Ascending aorta (tissue), 2 donors: ENCODE results near the gene HPS6. TPM values are rescaled to one million over a fixed set of nuclear protein-coding genes. Genes with fewer than 3 reads are reported as not detected.
"Not testable (repeated sequence)": the region's sequence is repeated elsewhere in the genome, so short reads cannot be mapped to it uniquely, and the experiment has no call there.

ENCODE experiments used
- DNase-seq, 2 donors: peaks; one replicate each; pipeline ENCODE4 v3.0.0-alpha.2; 2019; ENCODE audit warnings: low spot score in 2 of 2
- H3K27ac ChIP-seq, 2 donors: fragments of 200-600 bp; sonication (generic); one replicate each; pipeline ENCODE4 v1.5.1; 2016 to 2017; ENCODE audit warnings: mild to moderate bottlenecking in 1 of 2
- H3K27me3 ChIP-seq: fragments of 200-600 bp; sonication (generic); one replicate; pipeline ENCODE4 v1.5.1; 2017
- H3K36me3 ChIP-seq, 2 donors: fragments of 200-600 bp; sonication (generic); one replicate each; pipeline ENCODE4 v1.5.1; 2016
- H3K4me1 ChIP-seq, 2 donors: fragments of 200-600 bp; sonication (generic); one replicate each; pipeline ENCODE4 v1.5.1; 2016 to 2017; ENCODE audit warnings: mild to moderate bottlenecking in 1 of 2
- H3K4me3 ChIP-seq, 2 donors: fragments of 200-600 bp; sonication (generic); one replicate each; pipeline ENCODE4 v1.5.1; 2016 to 2017; ENCODE audit warnings: mild to moderate bottlenecking in 1 of 2
- H3K9me3 ChIP-seq, 2 donors: fragments of 200-600 bp; sonication (generic); one replicate each; pipeline ENCODE4 v1.5.1; 2016
- intact Hi-C: fragments of 100-400 bp; cut with DNase I; formaldehyde crosslinking; loops from one replicate; pipeline ENCODE4 v1.15.1; 2023
- total RNA-seq: library from RNA; depleted of rRNA; stranded (reverse); fragments of >200 nt; gene quantifications from one replicate; pipeline ENCODE4 v1.1.0, GENCODE V29; 2016
- TF ChIP-seq, protein P1 (sequence below), 3 experiments: fragments of 200-600 bp in 2 of 3; fragments of 450-650 bp in 1 of 3; sonication (generic) in 2 of 3; IDR thresholded peaks; one replicate each; pipeline ENCODE4 v1.5.1; 2016 to 2019; ENCODE audit warnings: antibody characterized with exemption in 3 of 3, mild to moderate bottlenecking in 1 of 3, moderate library complexity in 1 of 3

Gene HPS6
- total RNA-seq, 1 donor from 2014 or later, result 39.9 TPM

DNA sequence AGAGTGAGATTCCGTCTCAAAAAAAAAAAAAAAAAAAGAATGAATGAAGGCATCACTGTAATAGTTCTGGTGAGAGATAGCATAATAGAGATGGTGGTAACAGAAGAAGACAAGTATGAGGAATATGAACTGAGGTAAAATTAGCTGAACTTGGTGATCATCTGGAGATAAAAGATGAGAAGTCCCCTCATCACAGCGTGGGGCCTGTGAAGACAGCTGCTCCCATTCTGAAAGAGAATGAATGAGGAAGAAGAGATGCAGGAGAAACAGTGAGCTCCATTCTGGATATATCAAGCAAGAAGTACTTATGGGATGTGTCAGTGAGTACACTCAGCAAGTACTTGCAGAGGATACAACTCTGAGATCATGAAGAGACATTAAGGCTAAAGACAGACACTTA, 37.9 kb upstream of the HPS6 start:
- Histone ChIP-seq H3K4me1 (no peaks in the 10 kb centered on the region), H3K4me3 (no peak overlapping the region), H3K27ac (no peak overlapping the region), H3K36me3 (peaks cover 85 to 86% of the 10 kb centered on the region in 2 donors), H3K27me3 (no peaks in the 10 kb centered on the region), H3K9me3 (no peaks in the 10 kb centered on the region)
- DNase-seq, result no peak
- TF ChIP-seq, protein P1, sequence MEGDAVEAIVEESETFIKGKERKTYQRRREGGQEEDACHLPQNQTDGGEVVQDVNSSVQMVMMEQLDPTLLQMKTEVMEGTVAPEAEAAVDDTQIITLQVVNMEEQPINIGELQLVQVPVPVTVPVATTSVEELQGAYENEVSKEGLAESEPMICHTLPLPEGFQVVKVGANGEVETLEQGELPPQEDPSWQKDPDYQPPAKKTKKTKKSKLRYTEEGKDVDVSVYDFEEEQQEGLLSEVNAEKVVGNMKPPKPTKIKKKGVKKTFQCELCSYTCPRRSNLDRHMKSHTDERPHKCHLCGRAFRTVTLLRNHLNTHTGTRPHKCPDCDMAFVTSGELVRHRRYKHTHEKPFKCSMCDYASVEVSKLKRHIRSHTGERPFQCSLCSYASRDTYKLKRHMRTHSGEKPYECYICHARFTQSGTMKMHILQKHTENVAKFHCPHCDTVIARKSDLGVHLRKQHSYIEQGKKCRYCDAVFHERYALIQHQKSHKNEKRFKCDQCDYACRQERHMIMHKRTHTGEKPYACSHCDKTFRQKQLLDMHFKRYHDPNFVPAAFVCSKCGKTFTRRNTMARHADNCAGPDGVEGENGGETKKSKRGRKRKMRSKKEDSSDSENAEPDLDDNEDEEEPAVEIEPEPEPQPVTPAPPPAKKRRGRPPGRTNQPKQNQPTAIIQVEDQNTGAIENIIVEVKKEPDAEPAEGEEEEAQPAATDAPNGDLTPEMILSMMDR (IDR thresholded peaks at IDR 0.05), result no peak
- intact Hi-C loops, result no loop called here

DNA sequence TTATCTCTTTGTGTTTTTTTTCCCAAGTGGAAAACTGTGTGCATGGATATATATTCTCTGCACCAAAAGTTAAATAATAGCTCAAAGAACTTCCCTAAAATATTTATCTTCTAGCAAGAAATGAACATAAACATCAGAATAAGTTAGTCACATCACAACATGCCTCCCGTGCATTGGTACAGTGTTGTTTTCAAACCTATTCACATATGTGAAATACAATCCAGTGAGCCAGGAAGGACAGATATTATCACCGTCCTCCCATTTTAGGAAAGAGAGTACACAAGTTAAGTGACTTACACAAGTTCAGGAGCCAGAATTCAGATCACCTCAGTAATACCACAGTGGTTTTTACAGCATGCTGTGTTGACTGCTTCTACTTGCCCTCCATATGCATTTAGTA, 31.4 kb upstream of the HPS6 start:
- TF ChIP-seq, protein P1 (IDR thresholded peaks at IDR 0.05), result no peak
- DNase-seq, result no peak
- H3K27me3 ChIP-seq, result no peaks in the 10 kb centered on the region
- no peak overlapping the region for H3K4me3 ChIP-seq
- intact Hi-C loops, result no loop called here
- H3K9me3 ChIP-seq, result no peaks in the 10 kb centered on the region
- H3K4me1 ChIP-seq, result no peaks in the 10 kb centered on the region
- peaks cover 65 to 69% of the 10 kb centered on the region in 2 donors for H3K36me3 ChIP-seq
- no peak overlapping the region for H3K27ac ChIP-seq

DNA sequence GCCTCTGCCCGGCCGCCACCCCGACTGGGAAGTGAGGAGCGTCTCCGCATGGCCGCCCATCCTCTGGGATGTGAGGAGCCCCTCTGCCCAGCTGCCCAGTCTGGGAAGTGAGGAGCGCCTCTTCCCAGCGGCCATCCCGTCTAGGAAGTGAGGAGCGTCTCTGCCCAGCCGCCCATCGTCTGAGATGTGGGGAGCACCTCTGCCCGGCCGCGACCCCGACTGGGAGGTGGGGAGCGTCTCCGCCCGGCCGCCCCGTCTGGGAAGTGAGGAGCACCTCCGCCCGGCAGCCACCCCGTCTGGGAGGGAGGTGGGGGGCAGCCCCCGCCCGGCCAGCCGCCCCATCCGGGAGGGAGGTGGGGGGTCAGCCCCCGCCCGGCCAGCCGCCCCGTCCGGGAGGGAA, 29.3 kb upstream of the HPS6 start:
- DNase-seq, H3K27me3 ChIP-seq, H3K27ac ChIP-seq, H3K4me1 ChIP-seq, H3K9me3 ChIP-seq, intact Hi-C loops, H3K4me3 ChIP-seq: not testable (repeated sequence)
- peaks cover 58 to 59% of the 10 kb centered on the region in 2 donors for H3K36me3 ChIP-seq

DNA sequence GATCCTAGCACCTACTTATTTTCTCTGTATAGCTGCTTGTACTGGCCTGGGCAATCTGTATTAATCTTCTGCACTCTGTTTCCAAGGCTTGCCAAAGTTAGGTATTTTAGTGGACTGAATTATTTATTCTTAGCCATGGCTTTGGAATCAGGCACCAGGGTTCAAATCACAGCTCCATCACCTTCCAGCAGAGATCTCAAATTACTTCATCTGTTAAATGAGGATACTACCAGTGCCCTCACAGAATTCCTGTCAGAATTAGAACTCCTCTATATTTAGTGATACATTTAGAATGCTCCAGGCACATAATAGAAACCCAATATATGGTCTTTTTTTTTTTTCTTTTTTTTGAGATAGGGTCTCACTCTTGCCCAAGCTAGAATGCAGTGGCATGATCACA, 26.7 kb upstream of the HPS6 start:
- no peaks in the 10 kb centered on the region for H3K27me3 ChIP-seq
- H3K4me3 ChIP-seq, result no peak overlapping the region
- intact Hi-C loops, result no loop called here
- peaks cover 37 to 39% of the 10 kb centered on the region in 2 donors for H3K36me3 ChIP-seq
- H3K27ac ChIP-seq, result no peak overlapping the region
- H3K9me3 ChIP-seq, result no peaks in the 10 kb centered on the region
- DNase-seq, result no peak
- TF ChIP-seq, protein P1 (IDR thresholded peaks at IDR 0.05), result no peak
- H3K4me1 ChIP-seq, result no peaks in the 10 kb centered on the region

DNA sequence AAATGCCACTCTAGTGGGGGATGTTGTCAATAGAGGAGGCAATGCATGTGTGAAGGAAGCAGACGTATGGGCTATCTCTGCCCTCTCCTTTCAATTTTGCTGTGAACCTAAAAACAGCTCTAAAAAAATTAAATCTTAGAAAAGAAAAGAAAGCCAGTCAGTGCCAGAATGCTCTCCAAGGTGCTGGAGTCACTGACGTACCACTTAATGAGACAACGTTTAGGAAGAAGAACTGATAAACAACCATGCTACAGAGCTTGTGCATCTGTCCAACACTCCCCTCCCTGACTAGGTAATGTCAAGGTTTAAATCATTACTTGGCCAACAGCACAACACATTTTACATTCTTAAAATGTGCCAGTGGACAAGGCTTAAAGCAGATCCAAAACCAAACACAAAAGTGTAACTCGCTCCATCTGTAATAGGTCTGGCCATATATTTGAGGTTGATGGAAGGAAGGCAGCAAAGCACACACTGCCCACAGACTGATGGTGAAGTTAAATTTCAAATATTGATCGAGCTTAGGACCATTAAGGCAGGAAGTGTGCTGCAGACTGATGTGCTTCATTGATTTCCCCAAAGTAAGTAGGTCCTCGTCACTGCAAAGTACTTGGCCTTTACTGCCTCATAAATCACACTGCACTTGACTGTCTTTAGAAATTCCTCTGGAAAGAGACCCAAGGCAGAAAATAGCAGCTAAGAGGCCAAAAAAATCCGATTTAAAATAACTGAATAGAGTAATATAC, 24.7 kb upstream of the HPS6 start:
- DNase-seq, result no peak
- H3K27me3 ChIP-seq, result no peaks in the 10 kb centered on the region
- intact Hi-C loops, result no loop called here
- peaks cover 26 to 27% of the 10 kb centered on the region in 2 donors for H3K36me3 ChIP-seq
- TF ChIP-seq, protein P1 (IDR thresholded peaks at IDR 0.05), result no peak
- H3K4me1 ChIP-seq, result no peaks in the 10 kb centered on the region
- no peak overlapping the region for H3K27ac ChIP-seq
- H3K9me3 ChIP-seq, result no peaks in the 10 kb centered on the region
- H3K4me3 ChIP-seq, result no peak overlapping the region

DNA sequence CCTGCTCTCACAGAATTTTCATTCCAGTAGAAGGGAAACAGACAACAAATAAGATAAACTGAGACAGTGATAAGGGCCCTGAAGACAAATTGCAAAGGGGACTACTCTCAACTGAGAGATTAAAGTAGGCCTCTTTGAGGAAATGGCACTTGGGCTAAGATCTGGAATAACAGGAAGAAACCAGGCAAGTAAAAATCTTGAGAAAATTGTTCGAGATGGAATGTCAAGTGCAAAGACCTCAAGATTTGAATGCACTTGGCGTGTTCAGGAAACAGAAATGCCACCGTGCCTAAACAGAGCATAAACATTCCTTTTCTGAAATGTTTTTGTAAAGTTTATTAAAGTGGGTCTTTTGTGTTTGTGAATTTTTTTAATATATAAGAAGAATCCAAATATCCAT, 19.9 kb upstream of the HPS6 start:
- intact Hi-C loops, result no loop called here
- DNase-seq, result no peak
- H3K27ac ChIP-seq, result no peak overlapping the region
- no peak overlapping the region for H3K4me3 ChIP-seq
- TF ChIP-seq, protein P1 (IDR thresholded peaks at IDR 0.05), result no peak
- H3K27me3 ChIP-seq, result no peaks in the 10 kb centered on the region
- no peaks in the 10 kb centered on the region for H3K9me3 ChIP-seq
- H3K36me3 ChIP-seq, result no peaks in the 10 kb centered on the region
- H3K4me1 ChIP-seq, result no peaks in the 10 kb centered on the region
